GM10248 (cell line): Measurements from ENCODE around the gene MIEF1.
A peak's percentile ranks its signal among the peaks of the same experiment; 100 is the strongest.
"Not testable (repeated sequence)": the region's sequence is repeated elsewhere in the genome, so short reads cannot be mapped to it uniquely, and the experiment has no call there.

Experiments used
- CTCF ChIA-PET: fragments of 300-600 bp; sonication (Branson Sonifier 250); formaldehyde crosslinking; extraction: SDS; loops from one replicate; lab custom pipeline; 2021; ENCODE audit warnings: antibody characterized with exemption; lab: Yijun Ruan, JAX
- POLR2A ChIA-PET: fragments of 350-650 bp; sonication (Branson Sonifier 250); formaldehyde crosslinking; extraction: SDS; loops from one replicate; lab custom pipeline; 2020; ENCODE audit warnings: antibody characterized with exemption; lab: Yijun Ruan, JAX
- DNase-seq: peaks from one replicate; pipeline ENCODE4 v3.0.0; 2012; ENCODE audit errors: extremely low spot score
- CTCF ChIP-seq: IDR thresholded peaks from 2 replicates; pipeline ENCODE4 v1.5.1; 2012; ENCODE audit warnings: mild to moderate bottlenecking, low read depth; ENCODE audit errors: extremely low read depth, missing control alignments, control extremely low read depth

MIEF1 gene

GRCh38 chr22:39518996-39519680, 17.0 kb downstream of the MIEF1 start:
- CTCF ChIA-PET, result interaction anchor here (1.0 to 12.6 kb wide), 6 partner anchors 9 to 201 kb away, joined by 4 to 166 read pairs (median 16); no protein-coding TSS in a partner anchor
- no peak for TF ChIP-seq CTCF
- no peak for DNase-seq
- POLR2A ChIA-PET, result interaction anchor here (0.7 to 2.2 kb wide), 16 partner anchors 7 to 525 kb away, joined by 3 to 25 read pairs (median 5); partner anchors contain the start of genes MIEF1, RPL3 and RPS19BP1

GRCh38 chr22:39519681-39520225, 17.7 kb downstream of the MIEF1 start:
- ChIA-PET CTCF (interaction anchor here (0.6 to 2.2 kb wide), 10 partner anchors 9 to 519 kb away, joined by 3 to 24 read pairs (median 4); partner anchors contain the start of gene MIEF1), POLR2A (interaction anchor here (0.6 to 2.2 kb wide), 21 partner anchors 8 to 1845 kb away, joined by 3 to 25 read pairs (median 5); partner anchors contain the start of genes CBX7, MIEF1, RPL3 and RPS19BP1)
- peak; percentile 50 for TF ChIP-seq CTCF
- peak; percentile 97 for DNase-seq

- ChIA-PET POLR2A (interaction anchor here (0.6 to 2.2 kb wide), 24 partner anchors 8 to 1845 kb away, joined by 3 to 25 read pairs (median 5); partner anchors contain the start of genes CBX7, MIEF1, RPL3 and RPS19BP1), CTCF (interaction anchor here (0.6 to 2.2 kb wide), 10 partner anchors 9 to 518 kb away, joined by 3 to 24 read pairs (median 4); partner anchors contain the start of gene MIEF1)
- peak; percentile 78 for DNase-seq
- TF ChIP-seq CTCF, result no peak
Observed at GRCh38 chr22:39520226-39521105, 18.4 kb downstream of the MIEF1 start, which contains the start of gene ATF4. Gene ATF4 (plus strand): TSS chr22:39520562. CDS start chr22:39521446, 884 bp downstream.

GRCh38 chr22:39521106-39521885, 19.2 kb downstream of the MIEF1 start:
- CTCF ChIA-PET, result interaction anchor here (1.4 to 2.2 kb wide), 3 partner anchors 9 to 25 kb away, joined by 4 to 24 read pairs (median 5); partner anchors contain the start of gene MIEF1
- not testable (repeated sequence) for DNase-seq
- POLR2A ChIA-PET, result interaction anchor here (0.6 to 2.2 kb wide), 7 partner anchors 8 to 523 kb away, joined by 3 to 16 read pairs (median 5); partner anchors contain the start of genes MIEF1 and RPS19BP1

- not testable (repeated sequence) for DNase-seq
- POLR2A ChIA-PET, result interaction anchor here (0.6 to 1.8 kb wide), 9 partner anchors 9 to 522 kb away, joined by 3 to 14 read pairs (median 4); partner anchors contain the start of genes RPL3 and RPS19BP1
- CTCF ChIA-PET, result interaction anchor here (1.1 to 1.4 kb wide), 4 partner anchors 25 to 514 kb away, joined by 3 to 5 read pairs (median 4); no protein-coding TSS in a partner anchor
Observed at GRCh38 chr22:39522091-39522490, 20.0 kb downstream of the MIEF1 start.

- ChIA-PET CTCF (interaction anchor here (1.1 to 1.4 kb wide), 4 partner anchors 26 to 513 kb away, joined by 3 to 5 read pairs (median 4); no protein-coding TSS in a partner anchor), POLR2A (interaction anchor here (0.6 to 1.8 kb wide), 12 partner anchors 10 to 1372 kb away, joined by 3 to 14 read pairs (median 4); partner anchors contain the start of genes RPL3 and RPS19BP1)
- no peak for DNase-seq
- TF ChIP-seq CTCF, result no peak
Observed at GRCh38 chr22:39522567-39523300, 20.6 kb downstream of the MIEF1 start.
